ENCODE data around the gene PAPSS1. TPM values are rescaled to one million over a fixed set of nuclear protein-coding genes. Genes with fewer than 3 reads are reported as not detected.

The PAPSS1 gene
- total and polyA plus RNA-seq, 9 of the 15 experiments (the other 6 are each of a cell fraction or from before 2014, with no cell fraction given): 21.1 to 53.9 (median 41.9) TPM

DNA sequence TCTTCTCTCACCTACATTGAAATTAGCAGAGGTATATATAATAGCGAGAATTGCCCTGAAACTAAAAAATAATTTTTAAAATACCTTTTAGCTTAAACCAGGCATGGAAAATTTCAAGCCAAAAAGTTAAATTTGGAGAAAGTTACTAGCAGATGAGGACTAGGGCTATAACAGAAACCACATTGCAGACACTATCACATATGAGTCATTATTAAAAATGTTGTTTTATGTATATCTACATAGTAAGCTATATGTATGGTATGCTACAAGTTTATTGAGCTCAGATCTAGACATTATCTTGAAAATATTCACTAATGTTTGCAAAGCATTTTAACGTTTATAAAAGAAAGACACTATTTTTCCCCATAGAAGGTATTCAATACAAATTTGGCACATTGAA lies 147.8 kb downstream of the PAPSS1 start (continued):
- no peak for TF ChIP-seq FOS (IDR thresholded peaks at IDR 0.05; ENCODE audit: extremely low read depth, insufficient read length)
- TF ChIP-seq, protein P1, sequence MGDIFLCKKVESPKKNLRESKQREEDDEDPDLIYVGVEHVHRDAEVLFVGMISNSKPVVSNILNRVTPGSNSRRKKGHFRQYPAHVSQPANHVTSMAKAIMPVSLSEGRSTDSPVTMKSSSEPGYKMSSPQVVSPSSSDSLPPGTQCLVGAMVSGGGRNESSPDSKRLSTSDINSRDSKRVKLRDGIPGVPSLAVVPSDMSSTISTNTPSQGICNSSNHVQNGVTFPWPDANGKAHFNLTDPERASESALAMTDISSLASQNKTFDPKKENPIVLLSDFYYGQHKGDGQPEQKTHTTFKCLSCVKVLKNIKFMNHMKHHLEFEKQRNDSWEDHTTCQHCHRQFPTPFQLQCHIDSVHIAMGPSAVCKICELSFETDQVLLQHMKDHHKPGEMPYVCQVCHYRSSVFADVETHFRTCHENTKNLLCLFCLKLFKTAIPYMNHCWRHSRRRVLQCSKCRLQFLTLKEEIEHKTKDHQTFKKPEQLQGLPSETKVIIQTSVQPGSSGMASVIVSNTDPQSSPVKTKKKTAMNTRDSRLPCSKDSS (IDR thresholded peaks at IDR 0.05; ENCODE audit: low read depth, partially characterized antibody): no peak
- TF ChIP-seq SMAD4 (CRISPR knock-in tag; conservative IDR thresholded peaks at IDR 0.05): no peak
- TF ChIP-seq TRIM24 (IDR thresholded peaks at IDR 0.05): no peak

DNA sequence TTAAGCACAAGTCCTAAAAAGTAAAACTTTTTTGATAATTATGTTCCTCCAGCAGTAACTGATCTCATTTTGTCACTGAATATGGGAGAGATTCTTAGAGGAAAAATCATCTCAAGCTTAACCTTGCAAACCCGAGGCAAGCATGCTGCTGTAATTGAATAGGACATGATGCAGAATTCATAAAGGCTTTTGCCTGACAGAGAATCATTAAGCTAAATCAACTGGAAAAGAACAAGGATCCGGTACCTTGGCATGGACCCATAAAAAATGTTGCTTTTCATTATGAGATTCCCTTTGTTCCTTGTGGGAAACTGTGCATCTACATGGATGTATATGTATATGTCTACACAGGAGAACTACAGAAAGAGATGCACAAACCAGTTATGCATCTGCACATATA lies 149.1 kb downstream of the PAPSS1 start:
- no peak overlapping the region for H3K27ac ChIP-seq (ENCODE audit: extremely low read depth, low read depth, low read length)
- TF ChIP-seq SRSF7 (optimal IDR thresholded peaks at IDR 0.05; ENCODE audit: low read depth, low read length): no peak
- no peak for TF ChIP-seq MAFG (tag; conservative IDR thresholded peaks at IDR 0.05)
- TF ChIP-seq ZFP30 (CRISPR knock-in tag; IDR thresholded peaks at IDR 0.05; ENCODE audit: borderline replicate concordance): no peak
- TF ChIP-seq ZNF197 (CRISPR knock-in tag; IDR thresholded peaks at IDR 0.05; ENCODE audit: low read depth): no peak
- no peak for TF ChIP-seq ZBTB49 (CRISPR knock-in tag; IDR thresholded peaks at IDR 0.05; ENCODE audit: borderline replicate concordance)
- TF ChIP-seq ZNF561 (CRISPR knock-in tag; conservative IDR thresholded peaks at IDR 0.05): no peak
- no peak for TF ChIP-seq ERF (CRISPR knock-in tag; IDR thresholded peaks at IDR 0.05)
- no peak for TF ChIP-seq TBL1XR1 (IDR thresholded peaks at IDR 0.05; ENCODE audit: low read length in 2 of 2)
- TF ChIP-seq HIVEP1 (CRISPR knock-in tag; IDR thresholded peaks at IDR 0.05): no peak
- TF ChIP-seq ZNF324 (CRISPR knock-in tag; IDR thresholded peaks at IDR 0.05): no peak
- TF ChIP-seq MAZ (CRISPR knock-in tag; conservative IDR thresholded peaks at IDR 0.05 in 1 of 2, IDR thresholded peaks at IDR 0.05 in 1 of 2): no peak
- no peak for TF ChIP-seq ZNF232 (CRISPR knock-in tag; IDR thresholded peaks at IDR 0.05)
- no peak for TF ChIP-seq NR2C1 (IDR thresholded peaks at IDR 0.05)
- TF ChIP-seq NR2C1 (tag; IDR thresholded peaks at IDR 0.05): no peak
- TF ChIP-seq YBX1 (IDR thresholded peaks at IDR 0.05): no peak
- TF ChIP-seq FOSL1 (tag; conservative IDR thresholded peaks at IDR 0.05): no peak
- TF ChIP-seq ZNF282 (CRISPR knock-in tag; IDR thresholded peaks at IDR 0.05): no peak

More for the DNA sequence above, 149.1 kb downstream of the PAPSS1 start:
- no peak for ATAC-seq
- 0% methylated on average over 2 of the region's 2 CpGs for WGBS (ENCODE audit: insufficient coverage, low coverage, missing lambda C conversion rate)
- no peaks in the 10 kb centered on the region for H3K36me3 ChIP-seq (ENCODE audit: control insufficient read depth, insufficient read depth, low read length)
- no peak overlapping the region for H3K9ac ChIP-seq (ENCODE audit: insufficient read depth in 1 of 2, low read depth in 2 of 2, low read length in 2 of 2)
- no peak for FAIRE-seq
- H3K79me2 ChIP-seq (ENCODE audit: control insufficient read depth, insufficient read depth, low read length): no peaks in the 10 kb centered on the region
- DNase-seq (ENCODE audit: extremely low read depth in 1 of 4, low spot score in 3 of 4): no peak
- BruUV-seq (replicated peaks): no TSS peak
- H3K9me1 ChIP-seq (ENCODE audit: control insufficient read depth, insufficient read depth, low read length): no peaks in the 10 kb centered on the region
- no peaks in the 10 kb centered on the region for H3K4me1 ChIP-seq (replicated peaks in 1 of 2; ENCODE audit: control insufficient read depth in 2 of 2, insufficient read depth in 2 of 2, low read length in 2 of 2)
- in situ Hi-C loops (cut with MboI): no loop called here
- ChIA-PET CTCF (ENCODE audit: low intra/inter-chr PET ratio) (no interaction called here), POLR2A (no interaction called here)
- H3K27me3 ChIP-seq (ENCODE audit: control insufficient read depth in 2 of 2, insufficient read depth in 2 of 2, low read length in 2 of 2): peaks cover 0 to 5% of the 10 kb centered on the region in 2 experiments; a peak in 2 of 5 replicates
- no peaks in the 10 kb centered on the region for H3K9me3 ChIP-seq (replicated peaks; ENCODE audit: control insufficient read depth, insufficient read depth, low read depth, low read length)
- intact Hi-C loops (cut with micrococcal nuclease): no loop called here
- H4K20me1 ChIP-seq (replicated peaks; ENCODE audit: control insufficient read depth, insufficient read depth, low read length): no peaks in the 10 kb centered on the region
- no peak overlapping the region for H3K4me2 ChIP-seq (ENCODE audit: insufficient read depth, low read length)
- H2AFZ ChIP-seq (ENCODE audit: low read depth, low read length): no peak overlapping the region
- H3K4me3 ChIP-seq: no peak overlapping the region

Measured in K562 (cell line).